ENCODE measurements around the gene GTF2I. TPM values are rescaled to one million over a fixed set of nuclear protein-coding genes. Genes with fewer than 3 reads are reported as not detected.

Gene GTF2I
- total and polyA plus RNA-seq, 2 donors (not counting 3 experiments of a cell fraction or from before 2014, with no cell fraction given) = 47.6 to 242 TPM

Other genes starting within 250 kb of the GTF2I start
- gene GTF2IRD1, start 203.8 kb upstream of the GTF2I start, total RNA-seq = 24.2 and 24.7 TPM in 2 replicates
- gene GTF2IRD1, start 203.8 kb upstream of the GTF2I start, polyA plus RNA-seq = 14.0 and 14.2 TPM in 2 replicates
- not detected in 2 replicates for gene NCF1, start 116.3 kb downstream of the GTF2I start, total RNA-seq
- 0.08 TPM in 1 of 2 replicates, not detected in the other for gene NCF1, start 116.3 kb downstream of the GTF2I start, polyA plus RNA-seq
- 9.8 and 10.0 TPM in 2 replicates for gene GTF2IRD2, start 193.9 kb downstream of the GTF2I start, total RNA-seq
- gene GTF2IRD2, start 193.9 kb downstream of the GTF2I start, polyA plus RNA-seq = 4.1 and 5.2 TPM in 2 replicates

Data from endothelial cell of umbilical vein (primary cell).